Head of caudate nucleus (tissue), 42 donors: ENCODE measurements around the gene ZNF148.
A peak's percentile ranks its signal among the peaks of the same experiment; 100 is the strongest.
"Not testable (repeated sequence)": the region's sequence is repeated elsewhere in the genome, so short reads cannot be mapped to it uniquely, and the experiment has no call there.

Source experiments
- DNase-seq, 42 donors: peaks; one replicate each; pipeline versions ENCODE4 v3.0.0 to v3.0.0-alpha.2; 2020 to 2021; ENCODE audit warnings: mixed read lengths in 7 of 42
- intact Hi-C: fragments of 100-400 bp; cut with DNase I; formaldehyde crosslinking; loops from one replicate; pipeline ENCODE4 v1.15.0; 2022

ZNF148 gene

GRCh38 chr3:125374996-125375941 is at the start of gene ZNF148:
TSS of gene ZNF148 (minus strand) at chr3:125375325. CDS start at chr3:125313640, 61,685 bp downstream.
- peak; percentile 73 to 97 (median 93) for DNase-seq
- intact Hi-C loops, result loop anchor here (5.0 kb wide), 1 partner anchor 217 kb away; no protein-coding TSS in a partner anchor

GRCh38 chr3:125418306-125418705 is 43.2 kb upstream of the ZNF148 start:
- intact Hi-C loops, result no loop called here
- DNase-seq, result peak in 9 of 42 donors; percentile 17 to 58 (median 38)

- intact Hi-C loops, result no loop called here
- DNase-seq, result no peak
Observed at GRCh38 chr3:125416235-125416634, 41.1 kb upstream of the ZNF148 start.

GRCh38 chr3:125414669-125415068 is 39.5 kb upstream of the ZNF148 start:
- intact Hi-C loops, result no loop called here
- peak in 1 of 42 donors; percentile 15 for DNase-seq

- DNase-seq, result no peak
- intact Hi-C loops, result no loop called here
Observed at GRCh38 chr3:125410922-125411321, 35.8 kb upstream of the ZNF148 start.

- peak in 28 of 42 donors; percentile 12 to 85 (median 38) for DNase-seq
- intact Hi-C loops, result no loop called here
Observed at GRCh38 chr3:125406070-125406469, 30.9 kb upstream of the ZNF148 start.

- intact Hi-C loops, result not testable (repeated sequence)
- DNase-seq, result peak in 15 of 42 donors; percentile 10 to 60 (median 22)
Observed at GRCh38 chr3:125405515-125405914, 30.4 kb upstream of the ZNF148 start.

GRCh38 chr3:125403789-125404188 is 28.7 kb upstream of the ZNF148 start:
- peak in 16 of 42 donors; percentile 7 to 47 (median 22) for DNase-seq
- intact Hi-C loops, result no loop called here

- intact Hi-C loops, result no loop called here
- peak in 1 of 42 donors; percentile 14 for DNase-seq
Observed at GRCh38 chr3:125402639-125403038, 27.5 kb upstream of the ZNF148 start.

- intact Hi-C loops, result no loop called here
- DNase-seq, result no peak
Observed at GRCh38 chr3:125401402-125401801, 26.3 kb upstream of the ZNF148 start.

- intact Hi-C loops, result no loop called here
- DNase-seq, result peak in 25 of 42 donors; percentile 10 to 72 (median 32)
Observed at GRCh38 chr3:125398952-125399351, 23.8 kb upstream of the ZNF148 start.

- no peak for DNase-seq
Observed at GRCh38 chr3:125395091-125395490, 20.0 kb upstream of the ZNF148 start.

GRCh38 chr3:125394406-125394805 is 19.3 kb upstream of the ZNF148 start:
- intact Hi-C loops, result no loop called here

More at GRCh38 chr3:125395091-125395490, 20.0 kb upstream of the ZNF148 start:
- intact Hi-C loops, result no loop called here

GRCh38 chr3:125389282-125389681 is 14.2 kb upstream of the ZNF148 start:
- intact Hi-C loops, result no loop called here

More at GRCh38 chr3:125394406-125394805, 19.3 kb upstream of the ZNF148 start:
- DNase-seq, result no peak

GRCh38 chr3:125388369-125388768 is 13.2 kb upstream of the ZNF148 start:
- intact Hi-C loops, DNase-seq: not testable (repeated sequence)

More at GRCh38 chr3:125389282-125389681, 14.2 kb upstream of the ZNF148 start:
- DNase-seq, result no peak

- intact Hi-C loops, result no loop called here
- DNase-seq, result no peak
Observed at GRCh38 chr3:125386811-125387210, 11.7 kb upstream of the ZNF148 start.

GRCh38 chr3:125383744-125384143 is 8.6 kb upstream of the ZNF148 start:
- intact Hi-C loops, result no loop called here
- no peak for DNase-seq

GRCh38 chr3:125382298-125382697 is 7.2 kb upstream of the ZNF148 start:
- DNase-seq, result no peak
- intact Hi-C loops, result no loop called here

- intact Hi-C loops, result no loop called here
- no peak for DNase-seq
Observed at GRCh38 chr3:125381743-125382142, 6.6 kb upstream of the ZNF148 start.

GRCh38 chr3:125381314-125381713 is 6.2 kb upstream of the ZNF148 start:
- intact Hi-C loops, result no loop called here
- no peak for DNase-seq
